HG02798 (cell line): Measurements from ENCODE around the gene NUDT16L1.

Experiments used
- ATAC-seq: cut with Tn5 transposase; IDR thresholded peaks from one replicate; pipeline ENCODE4 v1.9.1; 2021; ENCODE audit warnings: mild to moderate bottlenecking; ENCODE audit not compliant: unreplicated experiment, poor library complexity

Gene NUDT16L1

DNA sequence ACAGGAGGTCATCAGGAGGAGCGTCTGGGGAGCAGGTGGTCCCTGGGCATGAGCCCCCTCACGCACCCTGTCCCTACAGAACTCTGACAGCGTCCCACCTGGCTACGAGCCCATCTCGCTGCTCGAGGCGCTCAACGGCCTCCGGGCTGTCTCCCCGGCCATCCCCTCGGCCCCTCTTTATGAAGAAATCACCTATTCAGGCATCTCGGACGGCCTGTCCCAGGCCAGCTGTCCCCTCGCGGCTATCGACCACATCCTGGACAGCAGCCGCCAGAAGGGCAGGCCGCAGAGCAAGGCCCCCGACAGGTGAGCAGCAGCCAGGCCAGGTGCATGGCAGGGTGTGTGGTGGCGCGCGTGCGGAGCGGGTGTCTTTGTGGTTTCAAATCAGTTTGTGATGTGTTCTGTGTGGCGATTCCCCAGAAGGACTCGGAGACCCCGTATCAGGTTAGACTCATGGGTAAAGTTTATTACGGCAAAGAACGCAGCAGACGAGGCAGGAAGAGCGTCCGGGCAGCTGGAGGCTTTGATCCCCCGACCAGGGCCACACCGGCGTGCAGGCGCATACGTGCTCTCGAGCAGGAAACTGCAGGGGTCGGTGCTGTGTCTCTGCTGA lies 11.8 kb upstream of the NUDT16L1 start:
- ATAC-seq, result no peak

DNA sequence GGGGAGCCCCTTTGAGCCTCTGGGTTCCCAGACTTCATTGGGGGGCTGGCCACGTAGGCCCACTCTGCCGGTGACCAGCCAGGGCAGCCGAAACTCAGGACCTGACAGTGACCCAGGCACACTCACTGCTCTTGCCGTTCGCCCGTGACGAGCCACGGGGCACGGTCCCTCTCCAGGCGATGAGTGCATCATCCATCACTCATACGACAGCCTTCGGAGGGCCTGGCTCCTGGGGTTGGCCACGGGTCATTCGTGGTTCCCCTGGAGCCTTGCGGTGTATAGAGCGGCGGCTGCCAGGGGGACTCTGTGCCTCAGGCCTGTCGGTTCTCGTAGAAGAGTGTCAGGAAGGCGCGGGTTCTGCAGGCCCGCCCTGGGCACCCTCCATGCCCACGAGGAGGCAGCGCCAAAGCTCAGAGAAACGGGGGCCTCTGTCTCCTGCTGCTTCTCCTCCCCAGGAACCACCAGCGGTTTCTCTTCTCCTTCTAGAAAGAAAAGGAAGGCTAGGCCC lies 11.2 kb upstream of the NUDT16L1 start:
- no peak for ATAC-seq

DNA sequence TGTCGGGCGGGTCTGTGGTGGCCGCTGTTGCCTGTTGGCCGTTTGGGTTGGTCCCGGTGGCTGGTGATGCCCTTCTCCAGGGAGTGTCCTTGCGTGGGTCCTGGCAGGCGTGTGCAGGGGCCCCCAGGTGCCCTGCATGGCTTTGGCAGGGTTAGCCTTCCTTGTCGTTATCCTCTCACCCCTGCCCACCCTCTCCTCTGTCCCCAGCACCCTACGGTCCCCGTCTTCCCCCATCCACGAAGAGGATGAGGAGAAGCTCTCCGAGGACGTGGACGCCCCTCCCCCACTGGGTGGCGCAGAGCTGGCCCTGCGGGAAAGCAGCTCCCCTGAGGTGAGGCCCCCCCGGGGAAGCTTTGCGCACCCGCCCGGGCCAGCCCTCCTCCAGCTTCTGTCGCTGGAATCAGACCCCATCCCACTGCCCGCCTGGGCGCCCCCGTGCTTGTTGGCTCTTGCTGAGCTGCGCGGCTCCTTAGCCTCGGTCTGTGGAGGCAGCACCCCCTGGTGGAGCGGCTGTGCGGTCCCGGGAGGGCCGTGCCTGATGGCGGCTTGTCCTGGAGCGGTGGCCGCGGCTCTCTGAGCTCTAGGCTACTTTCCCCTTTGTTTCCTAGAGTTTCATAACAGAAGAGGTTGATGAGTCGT lies 10.6 kb upstream of the NUDT16L1 start:
- ATAC-seq, result no peak

DNA sequence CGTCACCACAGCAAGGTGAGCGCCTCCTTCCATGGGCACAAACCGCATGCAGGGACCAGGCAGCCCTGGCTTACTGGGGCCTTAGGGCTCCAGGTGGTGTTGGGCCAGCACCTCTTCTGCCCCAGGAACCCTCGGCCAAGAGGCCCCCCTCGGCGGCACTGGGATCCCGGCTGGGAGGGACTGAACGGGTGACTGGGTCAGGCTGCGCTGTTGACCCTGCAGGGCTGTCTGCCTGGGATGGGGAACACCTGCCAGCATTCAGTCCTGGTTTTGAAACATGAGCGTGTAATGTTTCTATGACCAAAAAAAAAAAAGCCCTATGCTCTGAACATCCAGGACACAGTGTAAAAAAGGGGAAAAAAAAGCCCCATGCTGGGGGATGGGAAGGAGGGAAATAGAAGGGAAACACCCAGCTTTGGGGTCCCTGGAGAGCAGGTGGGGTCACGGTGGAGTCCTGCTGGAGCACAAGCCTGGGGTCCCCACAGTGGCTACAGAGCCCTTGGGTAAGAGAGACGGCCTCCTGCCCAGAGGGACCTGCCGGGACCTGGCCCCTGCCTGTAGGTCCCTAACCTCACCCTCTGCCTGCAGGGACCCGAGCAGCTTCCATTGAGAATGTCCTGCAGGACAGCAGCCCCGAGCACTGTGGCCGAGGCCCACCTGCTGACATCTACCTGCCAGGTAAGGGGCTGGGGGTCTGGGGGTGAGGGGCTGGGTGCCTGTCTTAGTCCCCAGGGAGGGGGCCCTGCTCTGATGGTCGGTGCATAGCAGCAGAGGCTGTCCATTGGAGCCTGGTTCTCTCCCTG lies 9.9 kb upstream of the NUDT16L1 start:
- ATAC-seq, result no peak

DNA sequence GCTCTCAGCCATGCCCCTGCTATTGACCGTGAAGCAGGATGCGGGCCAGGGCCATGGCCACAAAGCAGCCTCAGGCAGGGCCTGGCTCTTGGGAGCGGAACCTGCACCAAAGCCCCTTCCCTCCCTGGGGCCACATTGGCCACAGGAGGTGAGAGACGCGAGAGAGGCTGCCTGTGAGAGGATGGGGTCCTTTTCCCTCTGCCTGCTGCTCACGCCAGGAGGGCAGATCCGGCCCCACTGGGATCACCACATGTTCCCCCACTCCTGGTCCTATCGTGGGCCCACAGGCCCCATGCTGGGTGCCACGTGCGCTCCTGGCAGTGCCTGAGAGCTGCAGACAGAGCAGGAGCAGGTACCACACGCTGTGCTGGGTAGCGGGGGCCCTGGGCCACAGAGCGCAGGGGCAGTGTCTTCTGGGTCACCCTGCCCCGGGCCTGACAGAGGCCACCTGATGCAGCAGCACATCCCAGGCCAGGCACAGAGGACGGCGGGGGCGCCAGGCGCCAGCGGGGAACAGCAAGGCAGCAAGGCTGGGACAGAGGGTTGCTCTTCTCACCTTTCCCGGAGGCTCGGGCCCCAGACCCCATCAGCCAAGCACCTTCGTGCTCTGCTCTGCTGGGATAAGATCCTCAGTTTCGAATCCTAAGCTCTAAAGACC lies 9.2 kb upstream of the NUDT16L1 start:
- no peak for ATAC-seq

DNA sequence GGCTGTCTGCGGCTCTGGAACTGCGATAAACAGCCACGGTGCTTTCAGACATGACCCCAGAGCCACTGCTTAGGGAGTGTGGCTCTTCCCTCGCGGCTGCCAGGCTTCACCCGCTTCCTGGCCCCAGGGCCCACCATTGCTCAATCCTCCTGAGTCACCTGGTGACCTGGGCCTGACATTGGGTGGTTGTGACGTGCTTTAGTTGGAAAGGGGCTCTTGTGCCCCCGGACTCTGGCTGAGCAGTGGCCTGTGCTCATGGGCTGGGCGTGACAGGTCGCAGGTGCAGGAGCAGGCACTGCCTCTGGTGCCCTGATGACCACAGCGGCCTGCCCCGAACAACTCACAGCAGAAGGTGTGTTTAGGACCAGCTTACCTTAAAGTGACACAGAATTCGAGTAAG lies 8.6 kb upstream of the NUDT16L1 start:
- ATAC-seq, result no peak

DNA sequence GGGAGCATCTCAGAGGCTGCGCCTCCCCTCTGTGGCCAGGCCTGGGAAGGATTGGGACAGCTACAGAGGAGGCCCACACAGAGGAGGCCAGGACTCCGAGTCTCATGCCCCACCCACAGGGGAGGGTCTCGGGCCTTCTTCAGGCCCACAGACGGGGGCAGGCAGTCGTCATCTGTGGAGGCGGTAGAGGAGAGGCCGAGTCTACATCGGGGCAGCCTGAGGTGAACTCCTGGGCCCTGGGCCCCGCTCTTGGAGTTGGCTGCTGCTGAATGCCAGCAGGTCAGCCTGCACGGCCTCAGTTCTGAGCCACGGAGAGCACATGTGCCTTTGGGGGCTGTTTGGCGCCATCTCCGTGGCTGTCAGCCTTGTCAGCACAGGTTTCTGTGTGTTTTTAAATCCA lies 8.1 kb upstream of the NUDT16L1 start:
- no peak for ATAC-seq

DNA sequence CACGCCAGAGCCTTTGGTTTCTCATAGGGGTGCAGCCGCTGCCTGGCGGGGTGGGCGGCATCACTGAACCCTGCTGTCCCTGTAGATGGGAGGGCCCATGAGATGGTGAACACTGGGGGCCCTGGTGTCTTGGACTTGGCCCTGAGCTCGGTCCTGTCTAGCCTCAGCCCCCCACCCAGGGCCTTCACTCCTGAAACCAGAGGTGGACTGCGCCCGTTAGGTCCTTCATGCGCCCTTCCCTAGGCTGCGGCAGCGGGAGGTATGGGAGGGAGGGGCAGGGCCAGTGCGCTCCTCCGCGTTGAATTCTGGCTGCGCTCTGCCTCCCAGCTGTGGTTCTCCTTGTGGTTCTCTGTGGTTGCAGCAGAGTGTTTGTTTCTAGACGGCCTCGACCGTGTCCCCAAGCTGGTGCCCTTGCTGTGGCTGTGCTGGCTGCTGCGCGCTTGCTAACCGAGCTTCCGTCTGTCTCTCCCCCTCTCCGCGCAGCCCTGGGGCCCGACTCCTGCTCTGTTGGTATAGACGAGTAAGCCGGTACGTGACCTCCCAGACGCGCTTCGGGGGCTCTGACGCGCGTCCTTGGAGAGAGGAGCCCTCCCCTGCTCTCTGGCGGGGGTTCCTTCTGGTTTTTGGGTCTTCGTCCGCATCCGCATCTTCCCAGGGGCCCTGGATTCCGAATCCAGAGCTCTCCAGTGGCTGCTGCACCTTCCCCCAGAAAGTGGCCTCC lies 7.4 kb upstream of the NUDT16L1 start:
- ATAC-seq, result no peak

DNA sequence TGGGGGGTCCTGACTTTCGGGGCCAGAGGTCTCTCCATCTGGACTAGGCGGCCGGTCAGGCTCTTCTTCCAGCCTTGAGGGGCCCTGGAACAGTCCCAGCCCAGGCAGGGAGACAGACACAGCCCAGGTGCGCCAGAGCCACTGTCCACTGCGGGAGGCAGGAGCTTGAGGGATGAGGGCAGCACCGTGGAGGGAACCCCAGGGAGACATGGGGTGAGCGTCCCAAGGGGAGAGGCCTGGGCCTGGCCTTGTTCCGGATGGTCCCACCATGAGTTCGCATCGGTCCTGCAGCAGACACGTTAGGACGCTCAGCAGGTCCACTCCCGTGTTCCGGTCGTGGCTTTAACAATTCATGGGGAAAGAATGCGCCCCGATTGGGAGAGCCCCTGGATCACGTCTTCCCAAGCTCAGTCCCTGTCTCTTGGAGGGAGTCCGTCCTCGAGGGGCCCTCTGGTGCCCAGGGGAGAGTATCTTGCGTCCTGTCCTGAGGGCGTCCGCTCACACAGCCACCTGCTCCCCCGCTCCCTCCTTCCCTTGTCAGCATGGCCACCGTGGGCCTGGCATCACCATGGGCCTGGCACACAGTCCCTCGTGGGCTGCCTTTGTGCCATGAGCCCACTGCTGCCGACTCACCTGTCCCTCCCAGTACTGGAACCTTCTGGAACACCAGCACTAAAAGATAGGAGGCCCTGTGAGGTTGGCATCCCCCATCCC lies 6.7 kb upstream of the NUDT16L1 start:
- ATAC-seq, result no peak

DNA sequence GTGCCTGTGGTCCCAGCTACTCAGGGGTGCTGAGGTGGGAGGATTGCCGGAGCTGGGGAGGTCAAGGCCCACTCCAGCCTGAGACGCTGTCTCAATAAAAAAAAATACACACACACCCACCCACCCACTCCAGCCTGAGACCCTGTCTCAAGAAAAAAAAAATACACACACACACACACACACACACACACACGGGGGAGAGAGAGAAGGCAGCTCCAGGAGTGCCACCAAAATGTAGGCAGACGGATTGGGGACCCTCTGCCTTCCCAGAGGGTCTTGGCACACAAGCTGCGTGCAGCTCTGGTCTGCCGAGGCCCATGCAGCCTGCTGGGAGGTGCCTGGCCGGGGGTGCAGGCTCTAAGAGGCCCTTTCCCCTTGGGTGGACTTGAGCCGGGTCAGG lies 5.9 kb upstream of the NUDT16L1 start:
- no peak for ATAC-seq

DNA sequence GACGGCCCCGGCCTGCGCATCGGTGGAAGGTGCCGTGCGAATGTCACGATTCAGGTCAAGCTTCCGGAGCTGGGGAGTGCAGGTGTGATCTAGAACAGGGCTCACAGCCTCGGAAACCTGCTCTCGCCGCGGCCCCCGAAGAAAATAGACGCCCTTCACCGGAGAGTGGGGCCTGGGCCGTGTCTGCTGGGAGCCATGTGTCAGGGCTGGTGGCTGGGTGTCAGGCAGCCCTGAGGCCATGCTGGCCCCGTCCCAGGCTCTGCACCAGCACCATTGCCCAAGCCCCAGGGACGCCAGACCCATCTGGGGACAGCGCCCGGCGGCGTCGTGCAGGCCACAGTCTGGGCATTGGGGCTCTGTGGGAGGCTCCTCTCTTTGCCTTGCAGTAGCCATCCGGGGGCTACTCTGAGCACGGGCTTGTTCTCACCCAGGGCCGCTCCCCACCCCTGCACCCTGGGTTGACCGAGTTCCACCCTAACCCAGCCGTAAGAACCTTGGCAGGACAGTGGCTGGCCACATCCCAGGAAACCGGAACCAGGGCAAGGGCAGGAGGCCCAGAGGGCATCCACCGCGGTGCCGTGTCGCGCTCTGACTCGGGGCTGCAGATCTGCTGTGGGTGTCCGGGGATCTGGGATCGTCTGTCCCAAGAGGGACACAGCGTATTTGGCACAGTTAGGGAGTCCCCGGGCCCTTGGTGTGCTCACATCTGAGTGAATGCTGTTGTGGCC lies 5.3 kb upstream of the NUDT16L1 start:
- no peak for ATAC-seq

DNA sequence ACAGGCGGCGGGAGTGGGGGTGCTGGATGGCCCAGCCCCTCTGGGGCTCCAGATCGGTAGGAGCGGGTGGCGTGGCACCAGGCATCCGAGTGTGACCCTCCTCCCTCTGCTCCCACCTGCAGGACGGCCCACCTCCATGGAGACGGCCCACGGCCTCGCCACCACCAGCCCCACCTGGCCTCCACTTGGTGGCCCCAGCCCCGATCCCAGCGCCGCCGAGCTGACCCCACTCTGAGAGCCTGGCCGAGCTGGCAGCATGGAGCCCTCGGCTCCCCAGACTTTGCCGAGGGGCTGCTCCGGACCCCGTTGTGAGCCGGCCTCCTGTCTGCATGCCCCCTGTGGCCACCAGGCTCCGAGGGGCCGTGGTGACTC lies 4.7 kb upstream of the NUDT16L1 start:
- no peak for ATAC-seq

DNA sequence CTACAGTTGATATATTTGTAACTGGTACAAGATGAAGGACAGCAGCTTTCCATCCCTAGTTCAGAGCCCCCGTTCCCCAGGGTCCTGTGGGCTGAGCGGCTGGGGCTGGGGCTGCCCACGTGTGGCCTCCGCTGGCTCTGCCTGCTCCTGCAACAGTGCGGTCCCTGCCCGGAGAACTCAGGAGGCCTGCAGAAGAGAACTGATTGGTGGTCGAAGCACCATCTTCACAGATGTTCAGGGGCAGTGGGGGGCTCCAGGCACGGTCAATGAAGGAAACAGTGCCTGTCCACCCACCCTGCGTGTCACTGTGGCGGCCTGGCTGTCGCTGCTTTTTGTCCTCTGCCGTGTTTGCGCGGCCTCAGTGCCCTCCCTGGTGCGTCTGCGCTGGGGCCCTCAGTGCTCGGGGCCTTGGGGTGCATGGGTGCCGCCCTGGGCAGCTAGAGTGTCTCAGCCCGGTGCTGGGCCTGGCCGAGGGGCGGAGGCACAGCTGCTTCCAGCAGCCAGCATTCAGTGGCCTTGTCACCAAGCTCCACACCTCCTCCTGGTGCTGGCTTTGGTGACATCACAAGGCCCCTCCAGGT lies 4.2 kb upstream of the NUDT16L1 start:
- ATAC-seq, result no peak

DNA sequence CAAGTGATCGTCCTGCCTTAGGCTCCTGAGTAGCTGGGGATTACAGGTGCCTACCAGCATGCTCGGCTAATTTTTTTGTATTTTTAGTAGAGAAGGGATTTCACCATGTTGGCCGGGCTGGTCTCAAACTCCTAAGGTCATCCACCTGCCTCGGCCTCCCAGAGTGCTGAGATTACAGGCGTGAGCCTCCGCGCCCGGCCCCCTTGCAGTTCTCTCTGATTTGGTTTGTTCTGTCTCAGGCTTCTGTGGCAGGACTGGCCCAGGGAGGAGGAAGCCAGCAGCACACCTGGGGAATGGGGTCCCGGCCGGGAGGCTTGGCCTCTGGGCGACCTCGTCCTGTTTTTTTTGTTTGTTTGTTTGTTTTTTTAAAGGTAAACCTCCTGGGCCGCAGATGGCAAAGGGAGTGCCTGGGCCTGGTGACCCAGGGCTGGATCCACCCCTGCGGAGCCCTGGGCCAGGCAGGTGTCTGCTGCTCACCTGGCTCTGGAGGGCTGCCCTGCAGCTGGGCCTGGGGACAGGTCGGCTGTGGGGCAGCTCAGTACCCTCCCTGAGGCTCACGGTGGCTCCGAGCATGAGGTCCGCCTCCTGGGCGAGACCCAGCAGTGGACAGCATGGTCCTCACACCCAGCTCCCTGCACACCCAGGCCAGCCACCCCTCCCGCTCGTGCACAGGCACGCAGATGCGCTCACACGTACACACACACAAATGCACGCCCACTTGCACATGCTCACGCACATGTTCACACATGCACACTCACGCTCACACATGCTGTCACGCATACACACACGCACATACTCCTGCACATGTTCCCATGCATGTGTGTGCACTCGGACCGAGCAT lies 3.3 kb upstream of the NUDT16L1 start:
- ATAC-seq, result no peak

DNA sequence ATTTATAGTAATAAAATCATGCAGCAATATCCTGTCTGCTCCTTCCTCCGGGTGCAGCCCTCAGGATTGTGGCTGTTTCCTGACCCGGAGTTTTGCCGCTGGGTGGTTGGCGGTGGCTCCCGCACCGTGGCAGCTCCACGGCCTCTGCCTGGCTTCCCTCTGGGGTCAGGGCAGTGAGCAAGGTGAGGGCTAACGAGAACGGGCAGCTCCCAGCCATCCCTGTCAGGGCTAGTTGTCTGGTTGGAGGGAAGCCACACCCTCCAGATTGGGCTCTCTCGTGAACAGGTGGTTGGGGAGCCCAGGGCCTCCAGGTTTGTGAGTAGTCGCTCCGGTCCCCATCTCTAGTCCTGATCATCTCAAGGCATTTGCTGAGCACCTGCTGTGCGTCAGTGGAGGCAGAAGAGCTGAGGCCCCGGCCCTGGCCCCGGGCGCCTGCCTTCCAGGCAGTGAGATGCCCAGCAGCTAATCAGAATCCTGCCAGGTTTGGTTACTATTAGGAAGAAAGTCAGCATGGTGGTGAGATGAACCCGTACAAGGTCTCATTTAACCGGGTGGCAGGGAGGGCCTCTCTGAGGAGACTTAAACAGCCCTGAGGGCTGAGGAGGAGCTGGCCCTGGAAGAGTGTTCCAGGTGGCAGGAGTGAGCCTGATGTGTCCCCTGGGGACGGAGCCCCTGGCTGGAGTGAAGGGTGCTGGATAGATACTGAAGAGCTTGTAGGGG lies 2.3 kb upstream of the NUDT16L1 start:
- no peak for ATAC-seq

DNA sequence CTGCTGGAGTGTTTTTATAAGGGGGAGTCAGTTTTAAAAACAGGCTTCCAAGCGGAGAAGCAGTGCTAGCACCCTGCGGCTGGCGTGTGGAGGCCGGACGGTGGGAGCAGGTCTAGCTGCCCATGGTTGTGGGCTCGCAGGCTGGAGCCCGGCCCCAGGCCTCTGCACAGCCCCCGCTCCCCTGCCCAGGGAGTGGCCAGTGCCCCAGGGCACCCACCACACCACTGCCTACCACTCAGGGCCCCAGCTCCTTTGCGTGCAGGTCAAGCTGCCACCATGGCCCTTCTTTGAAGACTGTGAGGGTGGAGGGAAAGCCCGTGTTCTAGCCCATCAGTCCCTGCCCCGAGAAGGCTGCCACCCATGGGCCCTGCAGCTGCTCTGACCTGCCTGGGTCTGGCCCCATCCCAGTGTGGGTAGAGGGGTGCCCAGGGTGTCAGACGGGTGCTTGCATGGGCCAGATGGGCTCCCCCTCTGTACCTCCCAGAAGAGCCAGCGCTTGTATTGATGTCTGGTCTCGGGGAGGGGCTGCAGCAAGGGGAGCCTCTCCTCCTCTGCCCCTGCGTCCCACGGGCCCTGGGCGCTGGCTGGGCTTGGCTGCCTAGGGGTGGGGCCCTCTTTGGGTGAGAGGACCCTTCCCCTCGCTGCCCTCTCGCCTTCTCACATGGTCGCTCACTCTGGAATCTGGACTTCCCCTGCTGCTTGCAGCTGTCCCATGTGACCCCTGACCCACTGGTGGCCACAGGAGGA lies 1.5 kb upstream of the NUDT16L1 start:
- no peak for ATAC-seq
